Transverse colon (tissue), 4 donors: ENCODE measurements around the gene XYLT2.

Source experiments
- CTCF ChIP-seq, 5 experiments: fragments of 200-600 bp in 3 of 5; fragments of 450-650 bp in 2 of 5; sonication (generic) in 3 of 5; IDR thresholded peaks; 1 replicate in 2 of 5; 2 replicates in 3 of 5; pipeline ENCODE4 v1.5.1; 2016 to 2017; ENCODE audit warnings: antibody characterized with exemption in 5 of 5, inconsistent platforms in 3 of 5, mild to moderate bottlenecking in 2 of 5, moderate library complexity in 1 of 5
- EP300 ChIP-seq: sonication (generic); formaldehyde crosslinking; IDR thresholded peaks from one replicate; pipeline ENCODE4 v1.6.1; 2017; ENCODE audit warnings: antibody characterized with exemption, low read depth
- POLR2A ChIP-seq: fragments of 450-650 bp; IDR thresholded peaks from one replicate; pipeline ENCODE4 v1.6.1; 2016; ENCODE audit warnings: antibody characterized with exemption, mild to moderate bottlenecking, moderate library complexity
- POLR2AphosphoS5 ChIP-seq, 3 donors: sonication (generic); formaldehyde crosslinking; IDR thresholded peaks; one replicate each; pipeline ENCODE4 v1.6.1; 2016; ENCODE audit warnings: antibody characterized with exemption in 3 of 3

GRCh38 chr17:50362661-50363060 is 16.7 kb downstream of the XYLT2 start:
- TF ChIP-seq CTCF (IDR thresholded peaks at IDR 0.05) (no peak), POLR2A (no peak), EP300 (no peak), POLR2AphosphoS5 (IDR thresholded peaks at IDR 0.05) (no peak)
